ENCODE data around the gene MOSMO. TPM values are rescaled to one million over a fixed set of nuclear protein-coding genes. Genes with fewer than 3 reads are reported as not detected.
"Not testable (repeated sequence)": the region's sequence is repeated elsewhere in the genome, so short reads cannot be mapped to it uniquely, and the experiment has no call there.

The MOSMO gene
- total RNA-seq, 6 experiments from 2014 or later = 6.7 to 13.4 (median 7.5) TPM

- intact Hi-C loops (cut with DNase I) = no loop called here
- Histone ChIP-seq H3K9me3 (no peaks in the 10 kb centered on the region), H3K4me1 (no peaks in the 10 kb centered on the region), H3K27me3 (no peaks in the 10 kb centered on the region), H3K4me3 (no peak overlapping the region), H3K27ac (no peak overlapping the region), H3K36me3 (no peaks in the 10 kb centered on the region)
- ATAC-seq = no peak
- WGBS (ENCODE audit: insufficient coverage, low coverage, low lambda C conversion rate, missing lambda C conversion rate) = 100% methylated on average over 1 of the region's 1 CpG
- DNase-seq = no peak
- no peak for TF ChIP-seq POLR2A (IDR thresholded peaks at IDR 0.05)
- TF ChIP-seq, protein P1, sequence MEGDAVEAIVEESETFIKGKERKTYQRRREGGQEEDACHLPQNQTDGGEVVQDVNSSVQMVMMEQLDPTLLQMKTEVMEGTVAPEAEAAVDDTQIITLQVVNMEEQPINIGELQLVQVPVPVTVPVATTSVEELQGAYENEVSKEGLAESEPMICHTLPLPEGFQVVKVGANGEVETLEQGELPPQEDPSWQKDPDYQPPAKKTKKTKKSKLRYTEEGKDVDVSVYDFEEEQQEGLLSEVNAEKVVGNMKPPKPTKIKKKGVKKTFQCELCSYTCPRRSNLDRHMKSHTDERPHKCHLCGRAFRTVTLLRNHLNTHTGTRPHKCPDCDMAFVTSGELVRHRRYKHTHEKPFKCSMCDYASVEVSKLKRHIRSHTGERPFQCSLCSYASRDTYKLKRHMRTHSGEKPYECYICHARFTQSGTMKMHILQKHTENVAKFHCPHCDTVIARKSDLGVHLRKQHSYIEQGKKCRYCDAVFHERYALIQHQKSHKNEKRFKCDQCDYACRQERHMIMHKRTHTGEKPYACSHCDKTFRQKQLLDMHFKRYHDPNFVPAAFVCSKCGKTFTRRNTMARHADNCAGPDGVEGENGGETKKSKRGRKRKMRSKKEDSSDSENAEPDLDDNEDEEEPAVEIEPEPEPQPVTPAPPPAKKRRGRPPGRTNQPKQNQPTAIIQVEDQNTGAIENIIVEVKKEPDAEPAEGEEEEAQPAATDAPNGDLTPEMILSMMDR (IDR thresholded peaks at IDR 0.05) = no peak
Observed at GRCh38 chr16:22103441-22103840, 95.5 kb downstream of the MOSMO start.

DNA sequence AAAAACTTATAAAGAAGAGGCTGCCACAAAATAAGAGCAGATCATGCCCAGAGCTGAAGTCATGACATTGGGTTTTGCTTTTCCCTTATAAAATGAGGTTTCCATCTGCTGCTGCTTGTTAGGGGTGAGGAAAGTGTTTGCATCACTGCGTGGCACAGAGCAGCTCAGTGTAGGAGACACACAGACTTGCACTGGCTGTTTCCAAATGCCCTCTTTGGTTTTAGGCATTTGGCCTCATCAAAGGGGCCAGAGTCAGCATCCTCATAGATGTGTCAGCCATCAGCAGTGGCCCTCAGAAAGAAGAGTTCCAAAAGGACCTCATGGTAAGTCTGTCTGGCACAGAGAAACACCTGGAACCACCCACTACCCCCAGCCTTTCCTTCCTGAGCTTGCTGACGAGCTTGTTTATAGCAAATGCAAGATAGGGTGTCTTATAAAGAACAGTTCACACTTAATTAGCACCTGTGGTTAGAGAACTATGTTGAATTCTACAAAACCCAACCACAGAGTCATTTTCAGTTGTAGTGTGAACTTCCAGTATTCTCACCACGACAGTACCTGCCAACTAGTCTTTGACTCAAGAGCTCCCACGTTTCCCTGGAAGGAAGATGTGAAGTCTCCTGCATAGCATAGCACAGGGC lies 101.5 kb downstream of the MOSMO start:
- DNase-seq = no peak
- WGBS (ENCODE audit: insufficient coverage, low coverage, low lambda C conversion rate, missing lambda C conversion rate) = 28% methylated on average over 3 of the region's 4 CpGs
- no peak for ATAC-seq
- Histone ChIP-seq H3K36me3 (no peaks in the 10 kb centered on the region), H3K4me1 (no peaks in the 10 kb centered on the region), H3K27ac (no peak overlapping the region), H3K4me3 (no peak overlapping the region), H3K9me3 (no peaks in the 10 kb centered on the region), H3K27me3 (no peaks in the 10 kb centered on the region)
- TF ChIP-seq POLR2A (IDR thresholded peaks at IDR 0.05) = no peak
- TF ChIP-seq, protein P1 (IDR thresholded peaks at IDR 0.05) = no peak
- intact Hi-C loops (cut with DNase I) = no loop called here

DNA sequence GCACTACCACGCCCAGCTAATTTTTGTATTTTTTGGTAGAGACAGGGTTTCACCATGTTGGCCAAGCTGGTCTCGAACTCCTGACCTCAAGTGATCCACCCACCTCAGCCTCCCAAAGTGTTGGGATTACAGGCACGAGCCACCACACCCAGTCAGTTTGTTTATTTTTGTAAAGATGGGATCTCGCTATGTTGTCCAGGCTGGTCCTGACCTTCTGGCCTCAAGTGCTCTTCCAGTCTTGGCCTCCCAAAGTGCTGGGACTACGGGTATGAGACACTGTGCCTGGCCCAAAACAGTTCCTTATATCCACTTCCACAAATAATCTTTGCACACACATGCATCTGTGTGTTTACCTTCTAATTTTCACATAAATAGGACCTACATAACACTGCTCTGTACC lies 103.7 kb downstream of the MOSMO start:
- H3K36me3 ChIP-seq; DNase-seq; H3K27ac ChIP-seq; H3K4me1 ChIP-seq; H3K27me3 ChIP-seq; H3K9me3 ChIP-seq; H3K4me3 ChIP-seq; intact Hi-C loops (cut with DNase I); ATAC-seq: not testable (repeated sequence)
- WGBS (ENCODE audit: insufficient coverage, low coverage, low lambda C conversion rate, missing lambda C conversion rate) = 78% methylated on average over 2 of the region's 5 CpGs

GRCh38 chr16:22116095-22116700 lies 108.3 kb downstream of the MOSMO start:
- no peak overlapping the region for H3K27ac ChIP-seq
- H3K4me1 ChIP-seq = no peaks in the 10 kb centered on the region
- no peak for TF ChIP-seq POLR2A (IDR thresholded peaks at IDR 0.05)
- TF ChIP-seq, protein P1 (IDR thresholded peaks at IDR 0.05) = no peak
- intact Hi-C loops (cut with DNase I) = no loop called here
- WGBS (ENCODE audit: insufficient coverage, low coverage, low lambda C conversion rate, missing lambda C conversion rate) = 88% methylated on average over 1 of the region's 2 CpGs
- no peak for DNase-seq
- no peaks in the 10 kb centered on the region for H3K36me3 ChIP-seq
- ATAC-seq = no peak
- H3K4me3 ChIP-seq = no peak overlapping the region
- H3K9me3 ChIP-seq = no peaks in the 10 kb centered on the region
- no peaks in the 10 kb centered on the region for H3K27me3 ChIP-seq

DNA sequence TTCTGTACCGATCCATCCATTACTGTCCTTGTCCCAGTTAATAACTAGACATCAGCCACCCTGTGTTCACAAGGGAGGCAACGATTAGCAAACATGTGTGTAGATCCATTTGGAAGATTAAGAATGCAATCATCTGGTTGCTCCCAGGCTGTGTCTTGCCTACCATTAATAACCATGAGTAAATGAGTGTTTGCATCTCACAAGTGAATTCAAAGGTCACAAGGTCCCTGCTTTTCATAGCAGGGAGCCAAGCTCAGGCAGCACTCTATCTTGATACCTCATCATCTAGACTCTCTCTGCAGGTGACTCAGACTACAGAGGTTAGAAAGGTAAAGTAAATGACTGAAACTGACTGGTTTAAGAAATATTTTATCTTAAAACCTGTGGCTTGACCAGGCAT lies 109.7 kb downstream of the MOSMO start:
- intact Hi-C loops (cut with DNase I) = no loop called here
- Histone ChIP-seq H3K4me3 (no peak overlapping the region), H3K36me3 (no peaks in the 10 kb centered on the region), H3K27me3 (no peaks in the 10 kb centered on the region), H3K27ac (no peak overlapping the region), H3K4me1 (no peaks in the 10 kb centered on the region), H3K9me3 (no peaks in the 10 kb centered on the region)
- DNase-seq (no peak), ATAC-seq (no peak)
- WGBS (ENCODE audit: insufficient coverage, low coverage, low lambda C conversion rate, missing lambda C conversion rate) = 67% methylated on average over 2 of the region's 2 CpGs
- TF ChIP-seq, protein P1 (IDR thresholded peaks at IDR 0.05) = no peak
- no peak for TF ChIP-seq POLR2A (IDR thresholded peaks at IDR 0.05)

All from right lobe of liver (tissue), 6 donors.